ENCODE results near the gene PRODH2.
"Not testable (repeated sequence)": the region's sequence is repeated elsewhere in the genome, so short reads cannot be mapped to it uniquely, and the experiment has no call there.

The PRODH2 gene

DNA sequence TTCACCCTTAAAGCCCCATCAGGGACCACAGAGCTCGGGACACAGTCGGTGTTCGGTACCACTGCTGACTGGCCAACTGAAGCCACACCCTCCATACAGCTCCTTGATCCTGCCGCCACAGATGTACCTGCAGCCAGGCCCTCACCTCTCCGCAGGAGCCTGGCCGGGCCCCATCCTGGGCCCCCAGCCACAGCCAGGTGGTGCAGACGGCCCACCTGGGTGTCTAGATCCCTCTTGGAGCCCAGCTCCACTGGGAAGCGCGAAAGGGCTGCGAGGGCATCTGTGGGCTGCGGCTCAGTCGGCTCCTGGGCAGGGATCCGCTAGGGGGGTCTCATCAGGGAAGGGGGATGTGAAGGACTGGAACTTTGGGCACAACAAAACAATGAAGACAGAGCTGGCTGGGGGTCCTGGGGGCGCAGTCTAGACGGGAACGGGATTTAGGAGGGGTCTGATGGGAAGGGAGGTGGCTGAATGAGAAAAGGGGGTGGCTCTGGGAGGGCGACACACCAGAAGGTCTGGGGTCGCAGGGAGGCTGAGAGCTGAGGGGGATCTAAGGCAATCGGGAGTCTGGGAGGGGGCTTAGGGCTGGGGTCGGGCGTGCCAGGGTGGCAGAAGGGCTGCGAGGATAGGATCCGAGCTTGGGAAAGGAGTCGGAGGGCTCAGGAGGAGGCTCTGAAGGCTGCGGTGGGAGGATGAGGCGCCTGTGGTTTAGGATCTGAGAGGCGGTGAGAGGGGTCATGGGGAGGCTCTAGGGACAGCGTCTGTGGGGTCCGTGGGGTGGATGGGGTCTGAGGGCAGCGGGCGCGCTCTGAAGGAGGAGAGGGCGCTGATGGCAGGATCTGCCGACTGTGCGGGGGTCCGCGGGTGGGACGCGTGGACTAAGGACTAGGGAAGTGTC, 15.8 kb downstream of the PRODH2 start:
- DNase-seq, result no peak

- DNase-seq, result not testable (repeated sequence)
These were observed 17.1 kb downstream of the PRODH2 start for GRCh38 chr19:35795564-35795963.

- DNase-seq, result no peak
These were observed 19.1 kb downstream of the PRODH2 start for GRCh38 chr19:35793381-35794165.

DNA sequence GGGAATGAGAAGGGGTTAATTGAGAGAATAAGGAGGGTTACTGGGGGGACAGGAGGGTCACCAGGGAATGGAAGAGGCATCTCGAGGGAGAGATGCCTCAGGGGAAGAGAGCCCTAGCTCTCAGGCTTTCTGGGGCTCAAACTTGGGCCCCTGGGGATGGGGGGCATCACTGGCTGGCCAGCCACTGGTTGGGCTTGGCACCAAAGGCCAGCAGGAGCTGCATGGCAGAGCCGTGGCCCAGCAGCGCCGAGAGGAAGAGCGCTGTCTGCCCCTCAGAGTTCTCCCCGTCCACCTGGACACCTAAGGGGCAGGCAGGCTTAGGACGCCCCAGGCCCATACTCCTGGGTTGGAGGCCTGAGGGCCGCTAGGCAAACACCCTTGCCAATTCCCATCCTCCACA, 19.8 kb downstream of the PRODH2 start:
- DNase-seq, result no peak

DNA sequence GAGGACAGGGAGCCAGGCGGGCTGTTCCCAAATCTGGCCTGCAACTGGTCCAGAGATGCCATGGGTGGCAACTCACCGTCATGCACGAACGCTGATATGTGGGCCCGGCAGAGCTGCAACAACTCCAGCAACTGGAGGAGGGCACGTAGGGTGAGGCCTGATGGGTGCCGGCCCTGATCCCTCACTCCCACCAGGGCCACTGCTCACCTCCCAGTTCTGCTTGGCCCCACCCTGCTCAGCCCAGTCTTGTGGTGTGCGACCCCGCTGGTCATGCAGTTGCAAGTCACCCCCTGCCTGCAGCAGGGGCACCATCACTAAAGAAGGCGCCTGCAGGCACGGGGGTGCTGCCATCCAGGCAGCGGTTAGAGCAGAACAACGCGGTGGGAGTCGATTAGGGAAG, 20.3 kb downstream of the PRODH2 start:
- DNase-seq, result no peak

DNA sequence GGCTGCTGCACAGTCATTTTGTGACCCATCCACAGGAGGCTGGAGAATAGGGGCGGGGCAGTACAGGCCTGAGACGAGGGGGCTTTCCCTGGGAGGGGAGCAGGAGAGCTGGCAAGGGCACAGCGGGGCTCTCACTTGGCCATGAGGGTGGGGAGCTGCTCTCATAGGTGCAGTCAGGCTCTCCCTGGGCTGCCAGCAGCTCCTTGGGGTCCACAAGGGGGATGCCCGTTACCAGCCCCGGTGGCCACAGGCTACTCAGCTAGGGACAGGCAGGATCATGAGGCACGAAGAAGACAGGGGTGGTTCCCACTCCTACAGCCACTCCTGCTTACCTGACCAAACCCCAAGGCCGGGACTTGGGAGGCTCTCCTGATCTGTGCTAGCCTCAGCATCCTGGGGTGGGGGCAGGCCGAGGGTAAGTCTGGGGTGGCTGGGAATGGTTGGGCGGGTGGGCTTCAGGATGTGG, 20.8 kb downstream of the PRODH2 start:
- DNase-seq, result no peak

DNA sequence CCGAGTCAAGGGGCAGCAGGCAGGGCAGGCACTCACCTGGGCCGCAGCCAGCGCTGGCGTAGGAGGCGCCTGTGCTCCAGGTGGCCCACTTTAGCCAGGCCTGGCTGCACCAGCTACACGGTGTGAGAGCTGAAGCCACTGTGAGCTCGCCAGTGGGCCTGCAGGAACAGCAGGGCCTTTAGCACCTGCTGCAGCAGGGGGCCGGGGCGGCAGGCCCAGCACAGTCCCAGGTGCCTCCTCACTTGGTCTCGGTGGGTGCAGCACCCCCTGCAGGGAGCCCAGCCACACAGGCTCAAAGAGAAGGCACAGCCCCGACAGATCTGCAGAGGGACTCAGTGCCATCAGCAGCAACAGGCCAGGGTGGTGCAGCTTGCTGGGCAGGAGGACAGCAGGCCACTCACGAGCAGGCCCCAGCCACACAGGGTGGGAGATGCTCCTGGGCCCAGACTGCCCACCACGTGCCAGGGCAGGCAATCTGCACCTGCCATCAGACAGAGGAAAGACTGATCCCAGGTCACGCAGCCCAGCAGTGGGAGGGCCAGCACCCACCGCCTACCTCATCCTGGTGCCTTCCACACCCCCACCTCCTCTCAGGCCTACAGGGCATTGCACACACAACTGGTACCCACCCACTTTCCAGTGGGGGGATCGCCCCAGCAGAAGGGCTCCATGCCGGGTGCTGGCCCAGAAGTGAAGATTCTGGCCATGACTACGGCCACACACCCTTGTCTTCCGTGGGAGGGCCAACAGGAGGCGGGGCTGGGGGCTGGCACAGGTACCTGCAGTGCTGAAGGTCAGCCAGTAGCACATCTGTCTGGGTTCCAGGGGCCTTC, 21.4 kb downstream of the PRODH2 start:
- DNase-seq, result peak in 1 of 5 experiments; percentile 31

DNA sequence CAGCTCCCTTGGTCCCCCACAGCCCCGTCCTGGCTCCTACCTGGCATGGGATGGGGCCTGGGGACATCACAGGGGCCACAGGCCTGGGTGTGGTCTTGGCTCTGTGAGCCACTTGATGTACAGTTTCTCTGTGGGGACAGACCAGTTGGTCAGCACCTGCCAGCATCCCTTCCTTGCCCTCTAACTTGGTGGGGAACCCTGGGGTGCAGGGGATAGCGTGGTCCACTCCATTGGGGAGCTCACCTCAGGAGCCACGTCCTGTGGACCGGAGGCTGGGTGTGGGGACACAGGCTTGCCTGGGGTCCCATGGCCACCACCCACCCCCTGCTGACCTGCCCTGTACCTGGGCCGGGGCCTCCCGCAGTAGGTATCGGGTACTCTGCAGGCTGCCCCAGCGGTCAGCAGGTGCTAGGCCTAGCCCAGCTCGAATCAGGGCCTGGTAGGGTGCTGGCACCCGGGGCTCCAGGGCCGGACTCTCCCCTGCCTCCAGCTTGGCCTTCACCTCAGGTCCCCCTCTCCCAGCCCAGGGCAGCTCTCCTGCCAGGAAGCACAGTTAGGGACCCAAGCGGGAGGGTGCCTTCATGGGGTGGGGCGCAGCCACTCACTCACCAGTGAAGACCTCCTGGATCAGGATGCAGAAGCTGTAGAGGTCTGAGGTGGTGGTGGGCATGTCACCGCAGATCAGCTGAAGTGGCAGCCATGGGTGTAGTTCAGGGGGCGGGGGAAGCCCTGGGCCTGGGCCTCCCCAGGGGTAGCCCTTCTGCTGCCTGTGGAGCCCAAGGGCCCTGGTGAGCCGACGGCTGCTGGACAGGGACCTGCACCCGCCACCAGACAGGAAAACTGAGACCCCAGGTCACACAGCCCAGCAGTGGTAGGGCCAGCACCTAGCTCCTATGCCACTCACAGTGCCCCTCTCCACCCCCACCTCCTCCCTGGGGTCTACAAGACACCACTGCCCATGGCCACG, 22.4 kb downstream of the PRODH2 start:
- DNase-seq, result no peak

GRCh38 chr19:35789195-35789977, 23.3 kb downstream of the PRODH2 start:
- DNase-seq, result no peak

GRCh38 chr19:35788205-35788960, 24.3 kb downstream of the PRODH2 start:
- no peak for DNase-seq

DNA sequence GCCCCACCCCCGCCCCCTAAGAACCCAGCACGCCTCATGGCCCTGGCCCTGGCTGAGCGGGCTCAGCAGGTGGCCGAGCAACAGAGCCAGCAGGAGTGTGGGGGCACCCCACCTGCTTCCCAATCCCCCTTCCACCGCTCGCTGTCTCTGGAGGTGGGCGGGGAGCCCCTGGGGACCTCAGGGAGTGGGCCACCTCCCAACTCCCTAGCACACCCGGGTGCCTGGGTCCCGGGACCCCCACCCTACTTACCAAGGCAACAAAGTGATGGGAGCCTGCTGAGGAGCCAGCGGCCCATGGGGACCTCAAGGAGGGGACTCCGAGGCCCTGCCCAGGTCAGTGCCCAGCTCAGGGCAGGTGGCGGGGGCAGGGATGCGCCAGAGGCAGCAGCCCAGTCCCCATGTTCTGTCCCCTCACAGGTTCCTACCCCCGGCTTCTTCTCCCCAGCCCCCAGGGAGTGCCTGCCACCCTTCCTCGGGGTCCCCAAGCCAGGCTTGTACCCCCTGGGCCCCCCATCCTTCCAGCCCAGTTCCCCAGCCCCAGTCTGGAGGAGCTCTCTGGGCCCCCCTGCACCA, 25.3 kb downstream of the PRODH2 start:
- DNase-seq, result no peak

DNA sequence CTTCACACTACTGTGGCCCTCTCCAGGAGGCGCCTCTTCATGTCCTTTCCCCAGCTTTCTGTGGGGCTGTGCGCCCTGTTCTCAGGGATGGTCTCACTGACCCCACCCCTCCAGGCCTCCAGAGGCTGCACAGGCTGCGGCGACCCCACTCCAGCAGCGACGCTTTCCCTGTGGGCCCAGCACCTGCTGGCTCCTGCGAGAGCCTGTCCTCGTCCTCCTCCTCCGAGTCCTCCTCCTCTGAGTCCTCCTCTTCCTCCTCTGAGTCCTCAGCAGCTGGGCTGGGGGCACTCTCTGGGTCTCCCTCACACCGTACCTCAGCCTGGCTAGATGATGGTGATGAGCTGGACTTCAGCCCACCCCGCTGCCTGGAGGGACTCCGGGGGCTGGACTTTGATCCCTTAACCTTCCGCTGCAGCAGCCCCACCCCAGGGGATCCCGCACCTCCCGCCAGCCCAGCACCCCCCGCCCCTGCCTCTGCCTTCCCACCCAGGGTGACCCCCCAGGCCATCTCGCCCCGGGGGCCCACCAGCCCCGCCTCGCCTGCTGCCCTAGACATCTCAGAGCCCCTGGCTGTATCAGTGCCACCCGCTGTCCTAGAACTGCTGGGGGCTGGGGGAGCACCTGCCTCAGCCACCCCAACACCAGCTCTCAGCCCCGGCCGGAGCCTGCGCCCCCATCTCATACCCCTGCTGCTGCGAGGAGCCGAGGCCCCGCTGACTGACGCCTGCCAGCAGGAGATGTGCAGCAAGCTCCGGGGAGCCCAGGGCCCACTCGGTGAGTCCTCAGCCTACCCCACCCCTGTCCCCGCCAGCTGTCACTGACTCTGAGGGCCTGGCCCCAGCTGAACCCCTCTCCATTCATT, 26.1 kb downstream of the PRODH2 start:
- no peak for DNase-seq

GRCh38 chr19:35785339-35785627, 27.4 kb downstream of the PRODH2 start:
- DNase-seq, result no peak

GRCh38 chr19:35784503-35785338, 27.9 kb downstream of the PRODH2 start:
- DNase-seq, result no peak

DNA sequence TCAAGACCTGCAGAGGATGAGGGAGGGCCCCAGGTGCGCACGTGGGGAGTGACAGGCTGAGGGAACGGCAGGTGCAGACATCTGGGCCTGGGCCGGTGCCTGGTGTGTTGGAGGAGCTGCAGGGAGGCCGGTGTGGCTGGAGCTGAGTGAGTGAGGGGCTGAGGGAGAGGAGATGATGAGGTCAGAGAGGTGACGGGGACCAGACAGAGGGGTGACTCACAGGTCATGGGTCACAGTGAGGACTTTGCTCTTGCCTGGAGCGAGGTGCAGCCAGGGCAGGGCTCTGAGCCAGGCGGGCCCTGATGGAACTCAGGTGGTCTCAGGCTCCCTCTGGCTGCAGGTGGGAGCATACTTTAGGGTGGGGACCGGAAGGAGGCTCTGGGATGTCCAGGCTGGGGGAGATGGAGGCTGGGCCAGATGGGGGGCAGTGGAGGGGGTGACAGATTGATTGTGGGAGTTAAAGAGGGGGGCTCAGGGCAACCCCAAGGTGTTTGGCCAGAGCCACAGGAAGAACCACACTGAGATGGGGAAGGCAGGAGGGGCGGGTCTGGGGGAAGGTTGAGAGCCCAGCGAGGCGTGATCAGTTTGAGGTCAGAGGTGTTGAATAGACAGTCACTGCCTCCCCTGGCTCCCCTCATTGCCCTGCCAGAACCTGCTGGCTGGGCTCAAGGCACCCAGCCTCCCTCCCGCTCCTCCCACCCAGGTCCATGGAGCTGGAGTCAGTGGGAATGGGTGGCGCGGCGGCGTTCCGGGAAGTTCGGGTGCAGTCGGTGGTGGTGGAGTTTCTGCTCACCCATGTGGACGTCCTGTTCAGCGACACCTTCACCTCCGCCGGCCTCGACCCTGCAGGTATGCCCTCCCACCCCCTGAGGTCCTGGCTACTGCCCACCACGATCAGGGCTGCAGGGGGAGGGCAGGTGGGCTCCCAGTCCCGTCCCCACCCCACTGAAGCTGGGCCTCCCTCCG, 28.9 kb downstream of the PRODH2 start:
- no peak for DNase-seq

- no peak for DNase-seq
These were observed 30.1 kb downstream of the PRODH2 start for GRCh38 chr19:35782589-35782988.

DNA sequence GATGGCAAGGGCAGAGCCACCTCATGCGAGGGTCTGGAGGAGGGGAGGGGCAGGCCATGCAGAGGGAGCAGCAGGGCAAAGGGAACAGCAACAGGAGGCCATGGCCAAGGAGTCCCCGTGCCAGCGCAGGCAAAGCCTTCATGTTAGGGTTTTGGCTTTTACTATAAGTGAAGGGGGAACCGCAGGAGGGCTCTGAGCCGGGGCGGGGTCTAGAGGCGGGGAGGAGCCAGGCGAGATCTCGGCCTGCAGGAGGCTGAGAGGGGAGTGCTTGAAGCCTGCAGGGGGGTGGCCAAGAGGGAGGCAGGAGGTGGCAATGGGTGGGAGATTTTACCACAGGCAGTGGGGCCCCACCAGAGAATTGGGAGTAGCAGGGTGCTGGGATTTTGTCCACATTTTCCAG, 31.0 kb downstream of the PRODH2 start:
- no peak for DNase-seq
